Thymus (tissue), 11 donors: Measurements from ENCODE around the gene TTLL5. TPM values are rescaled to one million over a fixed set of nuclear protein-coding genes. Genes with fewer than 3 reads are reported as not detected.

ENCODE experiments used
- DNase-seq, 9 donors: peaks; one replicate each; pipeline ENCODE4 v3.0.0-alpha.2; 2013; ENCODE audit warnings: low spot score in 9 of 9, low read depth in 6 of 9, missing footprints in 1 of 9
- H3K27ac ChIP-seq, 2 donors: one replicate each; pipeline ENCODE4 v1.5.1; 2013; ENCODE audit warnings: control low read depth in 1 of 2, low read depth in 1 of 2, low read length in 1 of 2, mild to moderate bottlenecking in 1 of 2, moderate library complexity in 1 of 2
- H3K27me3 ChIP-seq, 2 donors: one replicate each; pipeline ENCODE4 v1.5.1; 2013; ENCODE audit warnings: low read length in 1 of 2; ENCODE audit not compliant: control insufficient read depth in 2 of 2, insufficient read depth in 1 of 2
- H3K36me3 ChIP-seq, 2 donors: one replicate each; pipeline ENCODE4 v1.5.1; 2013; ENCODE audit warnings: low read length in 1 of 2, mild to moderate bottlenecking in 1 of 2, moderate library complexity in 1 of 2; ENCODE audit not compliant: control insufficient read depth in 2 of 2, insufficient read depth in 2 of 2
- H3K4me1 ChIP-seq, 2 donors: one replicate each; pipeline ENCODE4 v1.5.1; 2013; ENCODE audit warnings: low read length in 2 of 2; ENCODE audit not compliant: control insufficient read depth in 2 of 2, insufficient read depth in 2 of 2
- H3K4me3 ChIP-seq, 2 donors: one replicate each; pipeline ENCODE4 v1.5.1; 2013; ENCODE audit warnings: low read length in 2 of 2, control low read depth in 1 of 2, mild to moderate bottlenecking in 1 of 2
- H3K9me3 ChIP-seq, 2 donors: one replicate each; pipeline ENCODE4 v1.5.1; 2013; ENCODE audit warnings: low read length in 1 of 2, mild to moderate bottlenecking in 1 of 2; ENCODE audit not compliant: control insufficient read depth in 2 of 2, insufficient read depth in 1 of 2
- WGBS: extraction: QIAGEN DNeasy Blood & Tissue Kit; methylation state at CpG from one replicate; pipeline ENCODE4 v1.1.7; 2013; 5-methylcytosine and 5-hydroxymethylcytosine counted together
- polyA plus RNA-seq: library from polyadenylated mRNA; stranded (reverse); fragments of 200-250 nt; gene quantifications from one replicate; pipeline ENCODE4 v1.2.3, GENCODE V29; 2013
- total RNA-seq: library from RNA; stranded (reverse); fragments of 120-200 nt; gene quantifications from one replicate; pipeline ENCODE4 v1.2.4, GENCODE V29; 2013
- donor health status: healthy.

Gene TTLL5
- total and polyA plus RNA-seq, 2 donors, result 11.5 to 15.2 TPM

DNA sequence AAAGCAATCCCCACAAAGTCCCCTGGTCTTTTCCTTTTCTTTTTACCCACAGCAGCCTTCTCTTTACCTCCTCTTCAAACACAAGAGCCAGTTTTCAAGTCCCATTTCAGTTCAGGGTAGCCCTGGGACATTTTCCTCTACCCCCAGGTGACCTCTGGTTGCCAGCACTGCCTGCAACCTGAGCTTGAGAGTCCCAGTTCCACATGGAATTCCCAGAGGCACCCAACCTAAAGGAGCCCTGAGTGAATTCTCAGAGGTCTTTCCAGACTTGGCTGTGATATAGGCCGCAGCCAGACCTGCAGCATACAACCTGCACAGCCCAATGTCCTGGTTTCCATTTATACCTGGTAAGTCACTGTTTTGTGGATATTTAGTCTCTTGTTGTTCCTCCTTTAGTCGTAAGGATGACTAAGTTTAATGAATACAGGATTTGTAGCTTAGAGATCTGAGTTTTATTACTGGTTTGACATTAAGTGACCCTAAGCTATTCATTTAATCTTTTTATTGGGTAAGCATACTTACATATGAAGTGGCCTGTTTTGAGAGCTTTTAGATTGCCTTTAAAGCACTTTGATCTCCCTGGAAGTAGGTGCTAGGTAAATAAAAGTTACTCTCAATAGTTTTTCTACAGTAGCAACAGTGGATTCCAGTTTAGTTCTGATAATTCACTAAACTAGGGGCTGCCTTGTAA is 160.9 kb downstream of the TTLL5 start:
- peaks cover 21 to 25% of the 10 kb centered on the region in 2 donors for H3K36me3 ChIP-seq
- no peak overlapping the region for H3K27ac ChIP-seq
- no peaks in the 10 kb centered on the region for H3K27me3 ChIP-seq
- H3K4me1 ChIP-seq, result peaks cover 0 to 4% of the 10 kb centered on the region in 2 donors
- no peak overlapping the region for H3K4me3 ChIP-seq
- H3K9me3 ChIP-seq, result no peaks in the 10 kb centered on the region
- WGBS, result 98% methylated on average over 2 of the region's 2 CpGs
- no peak for DNase-seq

- WGBS, result 95% methylated on average over 7 of the region's 7 CpGs
- DNase-seq, result no peak
- Histone ChIP-seq H3K36me3 (peaks cover 19 to 25% of the 10 kb centered on the region in 2 donors), H3K27me3 (no peaks in the 10 kb centered on the region), H3K9me3 (no peaks in the 10 kb centered on the region), H3K4me3 (no peak overlapping the region), H3K4me1 (peaks cover 0 to 4% of the 10 kb centered on the region in 2 donors), H3K27ac (no peak overlapping the region)
These were observed 161.6 kb downstream of the TTLL5 start for GRCh38 chr14:75822522-75823141.

GRCh38 chr14:75823334-75823733 is 162.3 kb downstream of the TTLL5 start:
- Histone ChIP-seq H3K9me3 (no peaks in the 10 kb centered on the region), H3K36me3 (peaks cover 19 to 25% of the 10 kb centered on the region in 2 donors), H3K4me3 (no peak overlapping the region), H3K4me1 (peaks cover 0 to 4% of the 10 kb centered on the region in 2 donors), H3K27ac (no peak overlapping the region), H3K27me3 (no peaks in the 10 kb centered on the region)
- DNase-seq, result no peak
- 94% methylated on average over 4 of the region's 4 CpGs for WGBS

GRCh38 chr14:75824318-75824717 is 163.3 kb downstream of the TTLL5 start:
- Histone ChIP-seq H3K4me3 (no peak overlapping the region), H3K36me3 (peaks cover 19 to 25% of the 10 kb centered on the region in 2 donors), H3K9me3 (no peaks in the 10 kb centered on the region), H3K4me1 (peaks cover 0 to 4% of the 10 kb centered on the region in 2 donors), H3K27me3 (no peaks in the 10 kb centered on the region), H3K27ac (no peak overlapping the region)
- no peak for DNase-seq
- 89% methylated on average over 3 of the region's 3 CpGs for WGBS

GRCh38 chr14:75825147-75825592 is 164.1 kb downstream of the TTLL5 start:
- H3K4me1 ChIP-seq, result peaks cover 0 to 4% of the 10 kb centered on the region in 2 donors
- H3K27ac ChIP-seq, result peak overlapping the region; percentile 4 to 39
- no peak overlapping the region for H3K4me3 ChIP-seq
- no peak for DNase-seq
- H3K36me3 ChIP-seq, result peaks cover 13 to 19% of the 10 kb centered on the region in 2 donors
- 97% methylated on average over 3 of the region's 3 CpGs for WGBS
- no peaks in the 10 kb centered on the region for H3K27me3 ChIP-seq
- H3K9me3 ChIP-seq, result no peaks in the 10 kb centered on the region

DNA sequence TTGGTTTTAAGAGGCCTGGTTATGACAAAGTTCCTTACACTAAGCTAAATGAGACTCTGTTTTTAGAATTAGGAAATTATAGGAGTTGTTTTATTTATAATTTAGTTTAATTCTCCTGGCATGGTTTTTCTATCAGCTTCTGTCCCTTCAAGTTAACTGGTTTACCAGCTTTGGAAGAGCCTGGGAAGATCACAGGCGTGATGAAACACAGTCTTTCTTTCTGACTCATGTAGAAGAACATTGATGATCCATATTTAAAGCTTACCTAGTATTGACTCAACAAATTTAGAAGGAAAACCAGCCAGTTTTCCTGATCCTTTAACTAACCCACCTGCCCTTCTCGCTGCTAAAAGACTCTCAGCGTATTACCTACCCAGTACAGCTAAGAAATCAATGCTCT is 165.6 kb downstream of the TTLL5 start:
- H3K36me3 ChIP-seq, result peaks cover 9 to 11% of the 10 kb centered on the region in 2 donors
- over 99% methylated on average over 3 of the region's 3 CpGs for WGBS
- H3K9me3 ChIP-seq, result no peaks in the 10 kb centered on the region
- H3K4me1 ChIP-seq, result peaks cover under 1 to 9% of the 10 kb centered on the region in 2 donors
- DNase-seq, result no peak
- no peak overlapping the region for H3K4me3 ChIP-seq
- H3K27ac ChIP-seq, result no peak overlapping the region
- H3K27me3 ChIP-seq, result no peaks in the 10 kb centered on the region

DNA sequence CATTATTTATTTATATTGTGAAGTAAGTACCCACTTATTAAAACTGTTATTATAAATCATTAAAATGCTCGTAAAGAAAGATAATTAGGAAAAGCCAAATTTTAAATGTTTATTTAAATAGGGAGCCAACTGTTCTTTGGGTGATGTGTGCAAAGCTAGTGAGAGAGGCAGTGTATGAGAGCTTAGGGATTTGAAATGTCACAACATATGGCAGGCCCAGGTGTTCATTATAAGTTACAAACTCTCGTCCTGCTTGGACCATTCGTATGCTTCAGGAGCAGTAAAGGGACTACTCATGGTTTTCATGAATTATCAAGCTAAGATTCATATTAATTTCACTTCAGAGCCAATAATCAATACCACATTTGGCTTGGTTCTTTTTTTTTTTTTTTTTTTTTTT is 166.3 kb downstream of the TTLL5 start:
- Histone ChIP-seq H3K4me3 (no peak overlapping the region), H3K27ac (no peak overlapping the region), H3K9me3 (no peaks in the 10 kb centered on the region), H3K27me3 (no peaks in the 10 kb centered on the region), H3K36me3 (peaks cover 4 to 7% of the 10 kb centered on the region in 2 donors), H3K4me1 (peaks cover 5 to 16% of the 10 kb centered on the region in 2 donors)
- no peak for DNase-seq
- 99% methylated on average over 3 of the region's 3 CpGs for WGBS

DNA sequence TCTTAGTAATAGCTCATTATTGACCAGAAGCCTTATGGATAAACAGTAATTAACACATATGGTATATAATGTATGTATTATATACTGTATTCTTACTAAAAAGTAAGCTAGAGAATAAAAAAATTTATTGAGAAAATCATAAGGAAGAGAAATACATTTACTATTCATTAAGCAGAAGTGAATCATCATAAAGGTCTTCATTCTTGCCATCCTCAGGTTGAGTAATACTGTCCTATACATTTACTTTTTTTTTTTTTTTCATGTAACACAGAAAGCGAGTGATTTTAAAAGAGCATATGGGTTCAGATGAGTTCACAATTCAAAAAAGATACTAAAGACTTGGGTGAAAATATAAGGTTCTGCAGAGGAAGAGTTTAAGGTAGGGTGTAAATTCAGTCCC is 168.3 kb downstream of the TTLL5 start:
- no peak for DNase-seq
- Histone ChIP-seq H3K9me3 (no peaks in the 10 kb centered on the region), H3K4me1 (peaks cover 5 to 21% of the 10 kb centered on the region in 2 donors), H3K36me3 (no peaks in the 10 kb centered on the region), H3K27ac (no peak overlapping the region), H3K4me3 (no peak overlapping the region), H3K27me3 (no peaks in the 10 kb centered on the region)
- 96% methylated on average over 1 of the region's 1 CpG for WGBS

DNA sequence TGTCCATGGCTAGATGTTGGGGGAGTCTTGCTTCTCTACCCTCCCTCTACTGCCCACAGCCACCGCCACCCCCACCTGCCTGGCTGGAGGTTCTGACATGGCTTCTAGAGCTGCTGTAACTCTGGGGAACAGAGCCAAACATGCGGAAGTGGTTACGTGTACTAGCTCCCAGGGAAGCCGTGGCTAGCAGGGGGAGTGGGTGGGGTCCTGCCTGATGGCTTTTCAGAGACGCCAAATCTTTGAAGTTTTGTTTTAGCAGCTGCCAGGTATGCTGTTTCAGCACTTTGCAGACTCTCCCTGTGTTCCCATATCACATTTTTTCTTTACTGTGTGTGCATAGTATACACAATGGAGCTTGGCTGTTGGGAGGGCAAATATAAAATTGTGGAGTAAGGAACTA is 170.4 kb downstream of the TTLL5 start:
- Histone ChIP-seq H3K4me3 (no peak overlapping the region), H3K27me3 (no peaks in the 10 kb centered on the region), H3K4me1 (peaks cover 5 to 18% of the 10 kb centered on the region in 2 donors), H3K9me3 (no peaks in the 10 kb centered on the region), H3K36me3 (no peaks in the 10 kb centered on the region), H3K27ac (peak overlapping the region in 1 of 2 donors; percentile 67)
- DNase-seq, result peak; percentile 15 to 73 (median 44)
- WGBS, result 35% methylated on average over 5 of the region's 5 CpGs
